GM18517 (cell line): Measurements from ENCODE around the gene PKDCC.

ENCODE experiments used
- ATAC-seq: cut with Tn5 transposase; IDR thresholded peaks from one replicate; pipeline ENCODE4 v1.9.1; 2021; ENCODE audit warnings: mild to moderate bottlenecking, moderate library complexity; ENCODE audit not compliant: unreplicated experiment

PKDCC gene

DNA sequence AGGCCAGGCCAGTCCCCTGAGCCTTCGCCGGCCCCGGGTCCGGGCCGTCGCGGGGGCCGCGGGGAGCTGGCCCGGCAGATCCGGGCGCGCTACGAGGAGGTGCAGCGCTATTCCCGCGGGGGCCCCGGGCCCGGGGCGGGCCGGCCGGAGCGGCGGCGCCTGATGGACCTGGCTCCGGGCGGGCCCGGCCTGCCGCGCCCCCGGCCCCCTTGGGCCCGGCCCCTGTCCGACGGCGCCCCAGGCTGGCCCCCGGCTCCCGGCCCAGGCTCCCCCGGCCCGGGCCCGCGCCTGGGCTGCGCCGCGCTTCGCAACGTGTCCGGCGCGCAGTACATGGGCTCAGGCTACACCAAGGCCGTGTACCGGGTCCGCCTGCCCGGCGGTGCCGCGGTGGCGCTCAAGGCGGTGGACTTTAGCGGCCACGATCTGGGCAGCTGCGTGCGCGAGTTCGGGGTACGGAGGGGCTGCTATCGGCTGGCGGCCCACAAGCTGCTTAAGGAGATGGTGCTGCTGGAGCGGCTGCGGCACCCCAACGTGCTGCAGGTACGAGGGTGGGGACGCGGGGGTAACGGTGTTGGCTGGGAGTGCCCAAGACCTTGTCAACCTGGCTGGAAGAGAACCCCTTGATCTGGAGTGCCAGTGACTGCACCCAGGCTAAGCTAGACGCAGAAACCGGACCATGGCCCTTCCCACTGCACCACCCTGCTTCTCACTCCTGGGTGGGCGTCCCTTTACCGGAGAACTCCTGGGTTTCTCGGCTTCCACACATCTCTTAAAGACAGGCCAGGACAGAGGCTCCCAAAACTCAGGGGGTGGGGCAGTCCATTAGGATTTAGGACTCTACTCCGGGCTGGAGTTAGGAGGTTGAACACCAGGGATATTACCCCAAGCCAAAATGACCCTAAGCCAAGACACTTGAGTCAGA is 739 bp downstream of the PKDCC start:
- no peak for ATAC-seq

DNA sequence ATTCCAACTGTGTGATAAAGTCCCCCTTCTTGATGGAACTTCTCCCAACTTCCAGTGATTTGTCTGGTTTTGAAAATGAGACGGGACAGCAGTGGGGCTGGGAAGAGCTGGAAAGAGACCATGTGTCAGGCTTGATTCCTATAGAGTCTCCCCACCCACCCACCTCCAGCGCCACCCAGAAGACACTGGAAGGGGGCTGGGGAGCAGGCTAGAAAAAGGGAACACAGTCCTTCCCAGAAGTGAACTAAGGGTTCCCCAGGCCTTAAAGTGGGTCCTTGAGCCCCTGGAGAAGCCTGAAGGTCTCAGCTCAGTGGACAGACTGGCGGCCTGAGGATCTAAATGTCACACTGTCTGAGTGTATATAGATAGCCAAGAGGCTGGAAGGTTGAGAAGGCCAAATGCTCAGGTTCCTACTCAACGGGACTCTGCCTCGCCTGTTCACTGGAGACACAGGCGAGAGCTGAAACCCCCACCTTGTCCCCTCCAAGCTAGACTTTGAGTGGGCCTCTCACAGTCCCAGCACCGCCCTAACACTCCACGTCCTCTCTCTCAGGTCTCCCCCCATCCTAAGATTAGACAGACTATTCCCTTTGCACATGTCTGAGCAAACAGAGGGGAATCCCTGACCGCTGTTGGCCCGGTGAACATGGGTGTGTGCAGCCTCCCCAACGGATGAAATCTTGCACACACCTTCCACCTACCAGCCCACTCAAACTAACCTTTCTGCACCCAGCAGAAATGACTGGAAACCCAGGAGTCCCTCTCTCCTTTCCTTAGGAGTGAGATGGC is 1.6 kb downstream of the PKDCC start:
- no peak for ATAC-seq

DNA sequence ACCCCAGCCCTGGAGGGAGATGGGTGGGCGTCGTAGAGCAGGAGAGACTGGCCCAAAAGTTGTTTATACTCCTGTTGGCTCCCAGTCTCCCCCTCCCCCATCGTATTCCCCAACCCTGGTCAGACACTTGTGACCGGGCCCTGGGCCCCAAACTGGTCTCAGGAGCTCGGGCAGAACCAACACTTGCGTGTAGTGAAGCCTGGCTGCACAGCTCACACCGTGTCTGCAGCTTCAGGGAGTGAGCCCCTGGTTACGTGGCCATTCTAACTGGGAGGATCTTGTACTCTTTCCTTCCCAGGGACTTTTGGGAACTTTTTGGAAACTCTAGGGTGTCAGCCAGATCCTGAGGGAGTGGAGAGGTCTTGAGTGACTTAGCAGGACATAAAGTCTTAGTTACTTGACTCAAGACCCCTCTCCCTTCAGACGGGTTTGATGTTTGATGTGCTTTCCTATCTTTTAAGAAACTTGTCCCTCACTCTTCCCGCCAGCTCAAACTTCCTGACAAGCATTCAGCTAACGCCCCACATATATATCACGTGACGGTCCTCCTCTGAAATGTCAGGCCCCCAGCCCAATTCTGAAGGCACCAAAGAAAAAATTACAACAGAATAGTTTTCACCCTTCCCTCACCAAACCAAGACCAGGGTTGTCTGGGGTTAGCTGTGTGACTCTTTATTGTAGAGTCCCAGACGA is 2.3 kb downstream of the PKDCC start:
- ATAC-seq, result no peak

DNA sequence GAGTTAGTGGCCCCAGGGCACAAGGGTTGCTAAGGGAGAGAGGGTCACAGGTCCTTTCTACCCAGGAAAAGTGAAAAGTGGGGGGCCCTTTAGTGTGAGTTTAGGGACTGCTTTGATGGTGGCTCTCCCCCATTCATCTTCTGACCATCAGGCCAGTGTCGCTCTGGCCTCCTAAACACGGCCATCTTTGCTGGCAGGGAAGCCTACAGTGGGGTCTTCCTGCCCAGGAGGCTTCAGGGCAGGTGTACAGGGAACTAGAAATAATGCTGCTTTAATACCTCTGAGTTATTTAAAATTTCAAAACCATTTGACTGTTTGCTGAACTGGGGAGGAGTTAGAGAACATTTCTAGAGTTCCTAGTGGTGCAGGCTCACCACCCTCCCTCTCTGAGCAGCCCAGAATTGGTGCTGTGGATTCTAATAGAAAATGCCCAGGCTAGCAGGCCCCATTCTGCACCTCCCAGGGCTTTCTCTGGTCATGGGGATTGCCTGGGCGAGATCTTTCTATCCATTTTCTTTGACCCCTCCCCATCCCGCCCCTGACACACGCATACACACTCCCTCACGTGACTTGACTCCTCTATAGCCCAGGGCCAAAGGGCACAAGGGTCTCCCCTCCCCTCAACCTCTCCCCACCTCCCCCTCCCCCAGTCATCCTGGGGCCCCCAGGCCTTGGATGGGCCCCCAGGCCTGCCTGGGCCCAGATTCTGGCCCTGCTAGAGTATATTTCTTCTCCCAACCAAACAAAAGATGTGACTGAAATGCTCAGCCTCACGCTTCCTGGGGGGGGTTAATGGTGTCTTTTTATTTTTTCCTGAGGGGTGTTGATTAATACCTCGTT is 3.1 kb downstream of the PKDCC start:
- no peak for ATAC-seq

DNA sequence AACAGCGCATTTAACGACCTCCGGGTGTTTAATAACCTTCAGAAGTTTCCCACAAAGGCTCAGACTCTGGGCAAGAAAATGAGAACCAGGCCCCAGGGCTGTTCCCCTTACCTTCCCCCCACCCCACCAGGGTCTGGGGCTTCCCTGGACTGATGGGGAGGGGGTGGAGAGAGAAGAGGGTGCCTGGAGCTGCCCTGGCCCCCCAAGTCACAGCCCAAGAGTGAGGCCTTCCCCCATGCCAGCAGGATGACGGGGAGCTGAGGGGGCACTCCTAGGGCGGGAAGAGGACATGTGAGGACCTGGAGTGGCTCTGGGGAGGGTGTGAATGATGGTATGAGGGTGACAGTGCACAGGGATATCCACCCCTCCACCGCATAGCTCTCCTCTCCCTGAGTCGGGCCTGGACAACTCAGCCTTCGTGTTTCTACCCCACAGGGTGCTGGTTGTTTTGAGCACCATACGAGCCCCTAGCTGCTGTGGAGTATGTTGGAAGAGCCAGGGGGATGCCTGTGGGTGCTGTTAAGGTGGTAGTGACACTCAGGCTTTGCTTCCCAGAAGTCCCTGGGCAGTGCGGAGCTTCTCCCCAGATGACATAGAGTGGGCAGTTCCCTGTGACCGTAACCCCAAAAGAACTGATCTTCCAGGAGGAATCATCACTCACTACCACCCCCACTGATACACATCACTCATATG is 3.9 kb downstream of the PKDCC start:
- no peak for ATAC-seq

DNA sequence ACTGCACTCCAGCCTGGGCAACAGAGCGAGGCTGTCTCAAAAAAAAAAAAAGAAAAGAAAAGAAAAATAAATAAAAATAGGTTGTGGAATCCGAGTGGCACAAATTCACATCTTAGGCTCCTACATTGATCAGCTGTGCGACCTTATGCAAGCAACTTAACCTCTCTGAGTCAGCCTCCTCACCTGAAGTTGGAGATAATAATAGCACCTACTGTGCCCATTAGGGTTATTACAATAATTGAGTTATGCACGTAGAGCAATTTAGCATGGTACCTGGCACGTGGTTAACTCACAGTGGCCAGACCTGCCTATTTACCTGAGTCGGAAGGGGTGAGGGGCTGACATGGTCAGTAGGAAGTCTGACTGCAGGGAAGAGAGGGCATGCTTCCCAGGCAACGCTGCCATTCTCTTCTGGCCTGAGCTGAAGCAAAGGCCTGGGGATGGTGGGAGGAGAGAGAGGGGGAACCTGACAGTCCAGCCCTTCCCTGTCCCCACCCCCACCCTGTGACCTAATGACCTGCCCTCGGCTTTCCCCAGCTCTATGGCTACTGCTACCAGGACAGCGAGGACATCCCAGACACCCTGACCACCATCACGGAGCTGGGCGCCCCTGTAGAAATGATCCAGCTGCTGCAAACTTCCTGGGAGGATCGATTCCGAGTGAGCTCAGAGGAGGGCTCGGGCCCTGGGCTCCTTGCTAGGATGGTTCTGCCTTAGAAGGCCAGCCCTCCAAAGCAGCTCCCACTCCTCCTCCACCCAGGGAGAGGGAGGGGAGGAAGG is 5.1 kb downstream of the PKDCC start:
- no peak for ATAC-seq

DNA sequence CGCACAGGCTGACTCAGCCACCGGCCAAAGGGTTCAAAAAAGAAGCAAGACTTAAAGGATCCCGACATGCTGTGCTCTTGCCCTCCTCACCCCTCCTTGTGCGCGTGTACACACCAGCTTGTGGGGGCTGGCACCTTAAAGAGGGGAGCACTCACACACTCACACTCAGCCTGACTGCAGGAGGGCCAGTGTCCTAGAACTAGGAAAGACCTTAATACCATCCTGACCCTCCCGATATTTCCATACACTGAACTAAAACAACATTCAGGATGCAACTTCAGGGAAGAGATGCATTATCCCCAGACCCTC is 5.6 kb downstream of the PKDCC start:
- ATAC-seq, result no peak

DNA sequence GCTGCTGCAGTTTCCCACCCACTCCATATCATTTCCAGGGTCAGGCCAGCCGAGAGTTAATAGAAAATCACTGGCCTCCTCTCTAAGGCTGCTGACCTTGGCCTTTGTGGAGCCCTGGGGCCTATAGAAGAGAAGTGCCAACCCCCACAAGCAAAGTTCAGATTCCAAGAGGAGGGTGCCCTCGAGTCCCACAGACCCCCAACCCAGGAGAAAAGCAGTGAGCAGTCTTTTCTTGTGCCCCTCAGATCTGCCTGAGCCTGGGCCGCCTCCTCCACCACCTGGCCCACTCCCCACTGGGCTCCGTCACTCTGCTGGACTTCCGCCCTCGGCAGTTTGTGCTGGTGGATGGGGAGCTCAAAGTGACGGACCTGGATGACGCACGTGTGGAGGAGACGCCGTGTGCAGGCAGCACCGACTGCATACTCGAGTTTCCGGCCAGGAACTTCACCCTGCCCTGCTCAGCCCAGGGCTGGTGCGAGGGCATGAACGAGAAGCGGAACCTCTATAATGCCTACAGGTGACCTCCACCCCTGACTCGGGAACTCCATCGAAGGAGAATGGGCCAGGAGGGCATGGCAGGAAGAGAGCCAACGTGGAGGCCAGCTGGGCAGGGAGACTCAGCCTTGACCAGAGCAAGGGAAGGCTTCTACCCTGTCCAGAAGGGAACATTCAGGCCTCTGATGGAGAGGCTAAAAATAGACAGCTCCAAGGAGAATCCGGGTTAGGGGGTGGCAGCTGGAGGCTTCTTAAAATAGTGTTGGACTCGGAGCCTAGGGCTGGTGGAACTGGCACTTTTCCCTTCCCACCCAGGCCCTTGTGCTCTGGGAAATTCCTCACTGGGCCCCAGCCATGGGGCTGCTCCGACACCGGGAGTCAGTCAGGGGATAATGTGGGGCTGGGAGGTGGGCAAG is 6.2 kb downstream of the PKDCC start:
- ATAC-seq, result no peak

DNA sequence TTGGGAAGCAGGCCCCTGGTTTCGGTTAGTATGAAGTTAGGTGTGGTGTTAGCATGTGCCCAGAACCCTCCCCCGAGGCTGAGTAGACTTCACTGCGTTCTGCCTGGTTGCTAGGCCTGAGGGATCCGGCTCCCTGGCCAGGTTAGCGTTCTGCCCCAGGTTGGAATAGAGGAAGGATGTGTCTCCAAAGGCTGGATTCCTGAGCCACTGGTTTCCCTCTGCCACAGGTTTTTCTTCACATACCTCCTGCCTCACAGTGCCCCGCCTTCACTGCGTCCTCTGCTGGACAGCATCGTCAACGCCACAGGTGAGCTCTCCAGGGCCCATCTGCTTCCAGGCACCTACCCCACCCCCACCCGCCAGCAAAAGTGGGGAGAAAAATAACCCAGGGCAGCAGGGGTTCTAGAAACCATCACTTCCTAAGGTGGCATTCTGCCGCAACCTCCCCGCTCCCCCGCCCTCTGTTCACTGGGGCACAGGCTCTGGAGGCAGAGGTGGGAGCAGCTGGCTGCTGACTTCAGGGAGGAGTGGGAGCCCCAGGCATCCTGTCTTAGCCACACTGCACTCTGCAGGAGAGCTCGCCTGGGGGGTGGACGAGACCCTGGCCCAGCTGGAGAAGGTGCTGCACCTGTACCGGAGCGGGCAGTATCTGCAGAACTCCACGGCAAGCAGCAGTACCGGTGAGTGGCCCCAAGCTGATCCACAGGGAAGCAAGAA is 7.1 kb downstream of the PKDCC start:
- ATAC-seq, result no peak

DNA sequence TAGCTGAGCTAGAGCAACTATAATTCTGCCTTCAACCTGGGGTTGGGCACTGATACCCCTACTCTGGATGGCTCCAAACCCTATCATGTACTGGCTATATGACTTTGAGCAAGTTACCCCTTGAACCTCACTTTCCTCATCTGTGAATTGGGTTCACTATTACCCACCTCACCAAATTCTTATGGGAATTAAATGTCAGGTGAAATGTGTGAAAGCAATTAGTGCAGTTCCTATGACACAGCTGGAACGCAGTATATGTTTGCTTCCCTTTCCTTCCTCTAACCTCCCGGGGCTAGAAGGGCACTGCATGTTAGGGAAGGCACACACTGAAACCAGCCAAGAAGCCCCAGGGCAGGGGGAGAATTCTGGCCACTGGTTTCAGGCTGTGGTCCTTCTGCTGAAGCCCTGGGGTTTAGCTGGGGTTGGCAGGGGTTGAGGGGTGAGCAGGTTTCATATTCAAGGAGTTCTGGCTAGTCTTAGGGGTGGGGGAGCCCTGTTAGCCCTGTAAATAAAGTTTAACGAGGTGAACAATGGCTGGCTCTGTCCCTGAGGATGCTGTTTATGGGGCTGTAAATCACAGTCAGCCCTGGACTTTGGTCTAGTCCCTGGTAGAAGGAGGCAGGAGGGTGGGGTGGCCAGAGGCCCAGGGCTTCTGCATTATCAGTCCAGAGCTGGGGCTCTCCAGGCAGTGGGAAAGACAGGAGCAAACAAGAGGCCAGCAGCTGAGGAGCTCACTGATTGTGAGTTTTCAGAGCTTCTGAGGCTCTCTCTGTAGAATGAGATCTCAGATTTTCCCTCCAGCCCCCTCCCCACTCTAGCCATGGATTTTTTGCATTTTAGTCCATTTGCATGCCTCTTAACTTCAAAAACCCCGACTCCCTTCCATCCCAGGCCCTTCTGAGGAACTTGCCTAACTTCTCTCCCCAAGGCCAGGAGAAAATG is 8.0 kb downstream of the PKDCC start:
- no peak for ATAC-seq

DNA sequence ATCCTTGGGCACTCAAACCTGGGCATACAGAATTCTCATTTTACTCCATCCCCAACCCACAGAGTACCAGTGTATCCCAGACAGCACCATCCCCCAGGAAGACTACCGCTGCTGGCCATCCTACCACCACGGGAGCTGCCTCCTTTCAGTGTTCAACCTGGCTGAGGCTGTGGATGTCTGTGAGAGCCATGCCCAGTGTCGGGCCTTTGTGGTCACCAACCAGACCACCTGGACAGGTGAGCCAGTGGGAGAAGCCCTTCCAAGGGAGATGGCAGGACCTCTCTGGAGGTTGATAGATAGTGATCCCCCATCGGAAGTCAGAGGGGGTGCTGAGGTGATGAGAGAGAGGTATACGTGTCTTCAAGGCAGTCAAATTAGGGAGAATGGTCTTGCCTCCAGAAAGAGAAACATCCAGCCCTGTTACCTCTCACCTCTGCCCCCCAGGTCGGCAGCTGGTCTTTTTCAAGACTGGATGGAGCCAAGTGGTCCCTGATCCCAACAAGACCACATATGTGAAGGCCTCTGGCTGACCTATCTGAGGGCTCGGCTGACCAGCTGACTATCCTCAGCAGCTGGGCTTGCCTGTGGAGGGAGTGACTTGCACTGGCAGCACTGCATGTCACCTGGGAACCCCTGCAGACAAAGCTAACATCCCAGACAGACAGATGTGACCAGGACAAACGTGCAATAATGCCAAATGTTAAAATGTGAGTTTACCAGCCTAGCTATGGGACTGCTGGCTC is 9.5 kb downstream of the PKDCC start:
- no peak for ATAC-seq

DNA sequence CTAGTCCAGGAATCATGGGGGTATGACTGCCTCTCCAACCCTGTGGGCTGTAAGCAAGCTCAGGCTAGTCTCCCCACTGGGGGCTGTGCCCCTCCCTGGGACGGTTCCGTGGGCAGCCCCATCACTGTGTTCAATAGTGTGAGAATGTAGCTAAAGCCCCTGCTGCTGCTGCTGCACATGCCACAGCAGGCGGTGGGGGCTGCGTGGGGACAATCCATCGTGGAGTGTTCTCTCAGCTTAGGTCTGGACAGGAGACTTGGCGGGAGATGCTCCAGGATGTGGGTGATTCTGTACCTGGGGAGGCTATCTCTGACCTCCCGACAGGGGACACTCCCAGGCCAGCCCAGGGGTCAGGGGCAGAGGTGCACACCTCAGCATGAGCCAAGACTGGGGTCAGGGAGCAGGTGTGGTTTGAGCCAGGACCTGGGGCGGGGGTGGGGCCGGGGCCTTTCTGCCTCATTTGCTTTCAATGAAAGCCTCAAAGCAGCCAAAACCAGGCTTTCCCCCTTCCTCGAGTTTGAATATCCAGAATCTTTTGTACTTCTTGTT is 10.2 kb downstream of the PKDCC start:
- ATAC-seq, result no peak

DNA sequence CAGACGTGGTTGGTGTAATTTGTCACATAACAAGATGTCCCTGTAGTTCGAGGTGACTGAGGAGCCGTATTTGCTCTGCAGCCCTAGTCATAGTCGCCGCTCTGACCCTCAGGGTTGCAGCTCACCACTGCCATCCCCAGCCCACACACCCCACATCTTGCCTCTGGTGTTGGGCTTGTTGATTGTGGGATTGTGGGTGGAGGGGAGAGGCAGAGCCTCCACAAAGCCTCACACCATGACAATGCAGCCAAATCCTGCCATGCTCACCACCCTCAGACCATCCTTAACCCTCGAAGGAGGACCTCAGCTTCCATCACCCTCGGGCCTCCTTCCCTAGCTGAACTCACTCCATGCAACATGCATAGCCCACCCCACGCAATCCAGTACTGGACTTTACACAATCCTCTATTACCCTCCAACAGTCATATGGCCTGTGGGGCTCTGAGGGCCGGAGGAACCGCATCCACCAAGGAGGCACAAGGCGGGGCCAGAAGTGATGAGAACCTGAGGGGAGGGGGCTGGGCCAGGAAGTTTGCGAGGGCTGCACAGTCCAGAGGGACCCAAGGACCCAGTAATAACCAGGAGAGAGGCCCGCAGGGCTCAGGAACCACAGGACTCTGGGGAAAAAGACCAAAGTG is 11.6 kb downstream of the PKDCC start:
- ATAC-seq, result no peak

DNA sequence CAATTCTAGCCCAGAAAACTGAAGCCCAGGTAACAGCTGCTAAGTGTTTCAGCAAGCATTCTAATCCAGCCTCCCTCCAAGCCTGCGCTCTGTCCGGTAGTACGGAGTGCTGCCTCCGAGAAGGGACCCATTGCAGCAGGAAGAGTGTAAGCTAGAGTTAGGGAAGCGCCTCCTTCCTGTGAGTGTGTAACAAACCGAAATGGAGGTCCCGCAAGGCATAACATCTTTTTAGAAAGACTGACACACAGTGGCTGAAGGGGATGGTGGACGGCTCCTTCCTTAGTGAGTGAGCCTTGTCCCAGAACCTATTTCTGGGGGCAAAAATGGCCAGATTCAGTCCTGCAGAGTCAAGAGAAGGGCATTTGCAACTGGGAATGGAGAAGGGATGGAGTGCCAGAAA is 12.2 kb downstream of the PKDCC start:
- ATAC-seq, result no peak
